Activated T-helper 1 cell treated with Interleukin-2 at 50 U/mL for 16 hours (primary cell): ENCODE results near the gene GYG2.

Source experiments
- DNase-seq: peaks from one replicate; pipeline ENCODE4 v3.0.0-alpha.2; 2020; ENCODE audit warnings: low read depth

GYG2 gene

DNA sequence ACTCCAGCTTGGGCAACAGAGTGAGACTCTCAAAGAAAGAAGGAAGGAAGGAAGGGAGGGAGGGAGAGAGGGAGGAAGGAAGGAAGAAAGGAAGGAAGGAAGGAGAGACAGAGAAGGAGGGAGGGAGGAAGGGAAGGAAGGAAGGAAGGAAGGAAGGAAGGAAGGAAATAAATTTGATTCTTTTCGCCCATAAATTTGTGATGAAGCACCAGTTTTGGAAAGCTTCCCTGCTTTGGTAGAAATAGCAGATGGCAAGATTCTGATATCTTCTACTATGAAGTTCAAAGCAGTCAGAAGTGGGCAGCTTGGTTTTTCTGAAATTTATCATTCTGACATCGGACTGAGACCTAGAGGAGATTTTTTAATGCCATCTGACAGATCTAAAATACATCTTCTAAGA, 11.7 kb upstream of the GYG2 start:
- no peak for DNase-seq

DNA sequence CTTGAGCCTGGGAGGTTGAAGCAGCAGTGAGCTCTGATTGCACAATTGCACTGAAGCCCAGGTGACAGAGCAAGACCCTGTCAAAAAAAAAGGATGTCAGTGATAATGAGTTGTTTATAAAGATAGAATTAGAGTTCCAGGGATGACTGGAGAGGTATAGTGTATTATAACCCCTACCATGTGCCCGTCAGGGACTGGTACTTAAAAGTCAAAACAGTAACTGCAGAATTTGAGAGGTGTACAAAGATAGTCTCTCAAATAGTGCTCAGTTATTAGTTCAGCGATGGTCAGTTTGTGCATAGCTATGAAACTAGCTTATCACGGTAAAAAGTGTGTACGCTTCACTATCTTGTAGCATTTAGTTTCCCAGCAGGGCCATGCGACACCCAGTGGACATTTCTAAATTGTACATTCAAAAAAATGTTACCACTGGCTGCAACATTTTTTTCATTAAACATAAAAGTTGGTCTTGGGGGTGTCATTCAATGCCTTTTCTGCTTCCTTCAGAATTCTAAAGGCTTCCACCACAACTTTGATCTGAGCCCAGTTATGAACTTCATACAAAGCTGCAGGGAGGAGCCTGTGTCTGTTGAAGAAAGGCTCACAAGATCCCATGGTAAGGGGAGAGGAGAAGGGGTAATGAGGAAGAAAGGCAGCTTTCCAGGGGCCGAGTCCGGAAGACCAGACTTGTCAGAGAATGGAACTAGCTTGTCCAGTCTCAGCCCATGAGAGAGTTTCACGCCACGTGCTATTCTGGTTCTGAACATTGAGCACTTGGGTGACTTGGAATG, 9.2 kb upstream of the GYG2 start:
- no peak for DNase-seq

DNA sequence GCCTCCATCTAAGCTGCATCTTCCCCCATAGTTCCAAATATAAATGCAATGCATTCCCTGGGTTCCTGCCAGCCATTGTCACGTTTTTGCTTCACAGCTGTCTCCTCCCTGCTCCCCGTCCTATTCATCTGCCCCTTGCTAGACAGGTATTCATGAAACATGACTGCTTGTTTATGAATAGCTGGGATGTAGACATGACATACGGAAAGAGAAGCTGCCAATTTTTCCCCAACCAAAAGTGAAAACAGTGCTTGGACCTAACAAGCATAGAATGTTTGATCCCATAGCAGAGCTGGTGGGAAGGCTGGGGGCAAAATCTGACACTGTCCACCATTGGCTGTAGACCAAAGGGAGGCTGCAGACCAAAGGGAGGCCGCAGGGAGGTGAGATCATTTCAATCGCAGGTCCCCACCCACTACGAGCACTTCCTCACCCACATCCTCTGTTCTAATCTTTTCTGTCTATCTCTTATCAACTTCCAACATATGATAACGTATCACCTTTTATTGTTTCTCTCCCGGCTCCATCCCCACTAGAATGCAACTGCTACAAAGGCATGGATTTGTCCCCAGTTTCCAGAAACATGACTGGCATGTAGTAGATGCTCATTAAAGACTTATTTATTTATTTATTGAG, 8.5 kb upstream of the GYG2 start:
- DNase-seq = no peak

DNA sequence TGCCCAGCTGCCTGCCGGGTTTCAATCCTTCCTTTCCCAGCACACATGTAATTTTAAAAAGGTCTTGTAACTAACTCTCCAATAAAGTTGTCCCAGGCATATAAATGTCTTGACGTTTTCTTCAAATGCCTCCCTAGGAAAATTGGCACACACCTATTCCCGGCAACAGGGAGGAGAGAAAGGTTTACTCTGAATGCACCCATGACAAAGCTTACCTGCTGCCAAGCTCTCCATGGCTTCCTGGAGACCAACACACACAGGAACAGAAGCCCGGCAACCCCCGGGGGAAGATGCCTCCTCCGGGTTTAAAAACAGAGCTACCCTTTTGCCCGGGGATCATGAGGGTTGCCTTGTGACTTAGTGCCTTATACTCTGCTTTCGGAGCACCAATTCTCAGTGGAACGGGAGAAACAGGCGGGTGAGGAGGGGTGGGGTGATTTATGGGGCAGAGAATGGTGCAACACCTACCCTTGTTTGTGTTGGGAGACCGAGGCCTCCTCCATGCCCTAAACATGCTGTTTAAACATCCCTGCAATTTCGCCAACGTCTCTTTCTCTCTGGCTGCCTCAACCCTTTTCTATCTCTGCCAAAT, 4.8 kb upstream of the GYG2 start:
- no peak for DNase-seq

DNA sequence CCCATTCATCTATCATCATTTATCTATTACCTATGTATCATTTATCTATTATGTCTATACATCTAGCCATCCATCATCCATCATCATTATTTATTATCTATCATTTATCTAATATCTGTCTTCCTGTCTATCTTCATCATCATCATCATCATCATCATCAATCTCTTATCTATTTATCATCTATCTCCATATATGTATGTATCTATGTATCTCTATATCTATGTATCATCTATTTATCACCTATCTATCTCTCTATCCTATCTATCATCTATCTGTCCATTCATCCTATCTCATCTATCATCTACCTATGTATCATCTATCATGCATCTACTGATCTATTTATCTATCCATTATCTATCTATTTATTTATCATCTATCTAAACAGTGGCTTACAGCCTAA, 3.8 kb upstream of the GYG2 start:
- no peak for DNase-seq

DNA sequence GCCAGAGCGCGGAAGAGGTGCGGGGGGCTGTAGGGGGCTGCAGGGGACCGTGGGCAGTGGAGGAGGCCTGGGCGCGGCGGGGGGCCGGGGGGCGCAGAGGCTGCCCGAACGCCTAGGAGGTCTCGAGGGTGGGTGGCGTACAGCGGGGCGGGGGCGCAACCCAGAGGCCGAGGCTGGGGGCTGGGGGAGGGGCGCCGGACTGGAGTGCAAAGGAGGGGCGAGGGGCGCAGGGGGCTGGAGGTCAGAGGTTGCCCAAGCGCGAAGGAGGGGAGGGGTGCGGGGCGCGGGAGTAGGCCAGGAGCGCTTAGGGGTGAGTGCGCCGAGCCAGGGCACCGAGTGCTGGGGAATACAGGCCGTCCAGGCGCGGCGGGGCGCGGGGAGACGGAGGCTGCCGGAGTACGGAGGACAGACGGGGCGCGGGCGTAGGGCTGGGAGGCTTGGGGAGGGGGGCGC, 255 bp downstream of the GYG2 start:
- no peak for DNase-seq

DNA sequence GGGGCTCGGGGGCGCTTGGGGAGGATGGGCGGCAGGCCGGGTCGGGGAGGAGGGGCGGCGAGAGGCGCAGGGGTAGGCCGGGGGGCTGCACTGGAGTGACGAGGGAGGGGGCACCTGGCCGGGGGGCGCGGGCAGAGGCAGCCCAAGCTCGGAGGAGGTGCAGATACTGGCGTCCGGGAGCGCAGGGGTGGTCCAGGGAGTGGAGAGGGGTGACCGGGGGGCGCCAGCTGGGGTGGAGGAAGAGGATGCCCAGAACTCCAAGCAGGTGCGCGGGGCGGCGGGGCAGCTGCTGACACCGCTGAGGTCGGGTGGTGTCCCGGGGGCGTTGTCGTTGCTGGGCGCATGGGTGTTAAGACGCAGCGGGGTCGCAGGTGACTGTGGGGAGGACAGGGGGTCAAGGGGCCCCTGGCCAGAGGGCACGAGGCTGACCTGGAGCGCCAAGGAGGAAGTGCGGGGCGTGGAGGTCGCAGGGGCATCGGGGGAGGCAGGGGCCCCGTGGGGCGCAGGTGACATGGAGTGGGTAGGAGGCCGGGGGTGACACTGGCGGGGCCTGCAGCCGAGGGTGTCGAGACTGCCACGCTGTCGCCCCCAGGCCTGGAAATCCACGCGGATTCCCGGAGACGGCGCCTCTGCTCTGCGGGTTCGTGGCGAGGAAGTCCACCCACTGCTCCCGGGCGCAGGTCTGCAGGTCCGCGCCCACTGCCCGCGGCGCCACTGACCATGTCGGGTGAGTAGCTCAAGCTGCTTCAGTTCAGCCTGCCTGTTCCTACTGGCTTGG, 928 bp downstream of the GYG2 start:
- DNase-seq = no peak

DNA sequence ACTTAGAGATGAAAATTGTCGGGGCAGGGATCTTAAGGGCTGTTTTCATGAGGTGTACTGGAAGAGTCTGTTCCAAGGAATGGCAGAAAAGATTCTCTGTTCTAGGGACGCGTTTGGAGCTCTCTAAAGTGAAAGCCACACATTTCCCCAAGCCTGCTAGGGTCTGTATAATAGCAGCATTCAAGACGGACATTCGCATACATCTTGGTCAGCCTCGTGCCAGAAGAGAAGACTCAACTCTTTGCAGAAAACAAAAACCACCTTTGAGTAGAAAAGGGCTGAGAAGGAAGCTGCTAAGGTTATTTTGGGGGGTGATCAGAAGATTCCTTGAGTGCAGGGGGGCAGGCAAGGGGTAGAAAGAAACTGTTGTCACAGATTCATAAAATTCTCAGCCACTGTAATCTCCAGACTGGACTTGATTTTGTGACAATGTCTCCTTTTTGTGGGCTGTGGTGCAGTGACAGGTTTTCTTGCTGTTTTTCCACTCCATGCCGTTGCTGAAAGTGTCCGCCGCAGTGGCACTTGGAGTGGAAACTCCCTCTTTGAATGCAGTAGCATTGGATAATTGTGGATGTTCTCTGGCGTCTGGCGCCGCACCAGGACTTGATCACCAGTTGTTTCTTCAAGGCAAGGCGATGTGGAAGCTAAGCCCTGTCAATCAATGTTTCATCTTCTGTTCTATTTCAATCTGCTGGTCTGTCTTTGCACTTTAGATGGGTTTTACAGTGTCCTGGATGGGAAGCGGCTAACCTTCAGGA, 2.9 kb downstream of the GYG2 start:
- no peak for DNase-seq

DNA sequence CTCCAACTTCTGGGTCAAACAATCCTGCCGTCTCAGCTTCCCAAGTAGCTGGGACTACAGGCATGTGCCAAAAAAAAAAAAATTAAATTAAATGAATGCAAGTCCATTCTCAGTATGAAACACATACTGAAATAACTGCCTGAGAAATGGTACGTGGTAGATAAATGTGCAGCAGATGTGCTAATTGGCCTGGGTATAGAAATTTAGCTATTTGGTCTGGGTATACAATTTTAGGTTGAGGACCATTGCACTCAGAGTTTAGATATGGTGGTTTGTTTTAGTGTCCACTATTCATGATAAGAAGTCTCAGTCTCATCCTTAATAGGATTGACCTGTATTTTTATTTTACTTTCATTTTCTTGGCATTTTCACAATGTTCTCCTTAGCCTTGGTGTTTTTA, 9.2 kb downstream of the GYG2 start:
- DNase-seq = no peak

DNA sequence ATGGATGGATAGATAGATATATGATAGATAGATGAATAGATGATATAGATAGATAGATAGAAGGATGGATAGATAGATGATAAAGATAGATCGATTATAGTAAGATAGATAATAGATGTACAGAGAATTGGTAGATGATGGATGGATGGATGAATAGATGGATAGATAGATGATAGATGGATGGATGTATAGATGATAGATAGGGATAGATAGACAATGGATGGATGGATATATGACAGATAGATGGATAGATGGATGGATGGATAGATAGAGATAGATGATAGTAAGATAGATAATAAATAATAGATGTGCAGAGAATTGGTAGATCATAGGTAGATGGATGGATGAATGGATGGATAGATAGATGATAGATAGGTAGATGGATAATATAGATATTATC, 12.2 kb downstream of the GYG2 start:
- DNase-seq = no peak

DNA sequence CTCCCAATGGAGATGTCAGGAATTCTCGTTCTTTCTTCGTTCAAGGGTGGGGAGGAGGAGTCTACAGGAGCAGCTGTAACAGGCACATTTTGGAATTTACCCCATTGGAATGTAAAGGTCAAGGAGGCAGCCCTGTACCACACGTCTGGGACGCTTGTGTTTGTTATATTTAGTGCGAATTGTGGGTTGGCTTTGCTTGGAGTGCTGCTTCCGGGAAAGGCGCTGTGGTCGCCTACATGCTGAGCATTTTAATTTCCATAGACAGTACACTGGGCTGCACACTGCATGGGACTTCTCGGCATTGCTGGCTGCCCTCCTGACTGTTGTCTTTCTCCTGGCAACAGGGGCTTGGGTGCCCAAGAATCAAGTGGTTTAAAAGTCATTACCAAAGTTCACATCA, 12.8 kb downstream of the GYG2 start:
- DNase-seq = no peak

DNA sequence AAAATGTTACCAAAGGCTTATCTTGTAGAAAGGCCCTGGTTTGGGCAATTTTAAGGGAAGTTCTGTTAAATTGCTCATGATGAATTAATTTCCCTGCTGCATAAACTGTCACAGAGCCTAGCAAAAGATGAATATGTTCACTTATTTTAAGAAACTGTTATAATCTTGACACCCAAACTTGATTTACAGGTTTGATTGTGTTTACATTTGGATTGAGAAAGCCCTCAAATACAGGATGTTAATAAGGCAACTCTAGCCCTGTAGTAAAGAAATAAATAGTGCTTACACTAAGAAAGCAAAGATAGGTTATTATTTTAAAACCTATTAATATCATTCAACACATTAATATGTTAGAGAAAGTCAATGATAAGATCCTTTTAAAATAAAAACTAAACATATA, 18.3 kb downstream of the GYG2 start:
- no peak for DNase-seq

DNA sequence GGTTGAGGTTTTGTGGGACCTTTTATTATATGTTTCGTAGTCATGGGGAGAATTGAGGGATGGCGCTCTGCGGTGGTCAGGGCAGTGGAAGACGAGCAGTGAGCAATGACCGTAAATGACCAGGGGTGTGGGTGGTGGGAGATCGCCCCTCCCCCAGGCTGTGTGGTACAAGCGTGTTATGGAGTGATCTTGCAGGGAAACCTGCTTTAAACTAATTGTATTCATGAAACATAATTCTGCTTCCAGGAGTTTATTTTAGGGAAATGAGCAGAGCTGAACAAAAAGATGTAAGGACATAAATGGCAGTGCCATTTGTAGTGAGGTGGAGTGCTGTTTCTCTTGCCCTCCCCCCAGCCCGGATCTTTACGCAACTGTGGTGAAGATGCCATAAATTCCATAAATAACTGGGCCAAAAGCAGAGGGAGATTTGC, 20.2 kb downstream of the GYG2 start:
- no peak for DNase-seq

DNA sequence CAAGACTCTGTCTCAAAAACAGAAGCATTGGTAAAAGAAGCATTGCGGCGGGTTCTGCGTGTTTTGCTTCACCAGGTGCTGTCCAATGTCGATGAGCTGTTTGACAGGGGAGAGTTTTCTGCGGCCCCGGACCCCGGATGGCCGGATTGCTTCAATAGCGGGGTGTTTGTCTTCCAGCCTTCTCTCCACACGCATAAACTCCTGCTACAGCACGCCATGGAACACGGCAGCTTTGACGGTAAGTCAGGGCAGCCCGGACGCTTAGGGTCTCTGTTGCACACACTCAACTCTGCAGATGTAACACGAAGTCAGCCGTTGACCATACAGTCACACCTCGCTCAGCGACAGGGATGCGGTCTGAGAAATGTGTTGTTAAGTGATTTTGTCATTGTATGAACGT, 26.2 kb downstream of the GYG2 start:
- DNase-seq = no peak

DNA sequence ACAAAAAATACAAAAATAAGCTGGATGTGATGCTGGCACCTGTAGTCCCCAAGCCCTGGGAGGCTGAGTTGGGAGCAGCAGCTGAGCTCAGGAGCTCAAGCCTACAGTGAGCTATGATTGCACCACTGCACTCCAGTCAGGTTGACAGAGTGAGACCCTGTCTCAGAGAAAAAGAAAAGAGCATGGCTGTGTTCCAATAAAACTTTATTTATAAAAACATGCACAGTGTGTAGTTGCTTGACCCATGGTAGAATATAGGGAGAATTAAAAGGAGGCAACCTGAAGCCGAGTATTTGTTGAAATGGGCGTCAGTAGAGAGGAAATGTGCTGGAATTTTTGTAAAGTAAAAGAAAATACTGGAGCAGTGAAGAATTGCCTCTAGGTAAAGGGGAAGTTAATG, 27.0 kb downstream of the GYG2 start:
- DNase-seq = no peak

DNA sequence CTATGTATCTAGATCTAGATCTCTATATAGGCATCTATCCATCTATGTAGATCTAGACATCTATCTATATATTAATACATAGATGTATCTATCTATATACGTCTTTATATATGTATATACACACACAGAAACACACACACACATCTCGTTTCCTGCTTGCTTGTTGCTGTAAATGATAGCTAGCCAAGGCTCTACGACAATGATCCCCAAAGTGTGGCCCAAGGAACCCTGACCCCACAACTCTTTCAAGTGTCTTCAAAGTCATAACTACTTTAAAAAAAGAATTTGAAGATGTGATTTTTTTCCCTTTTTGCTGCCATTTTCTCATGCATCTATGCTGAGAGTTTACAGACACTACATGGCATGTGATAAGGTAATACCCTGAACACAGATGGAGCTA, 28.8 kb downstream of the GYG2 start:
- DNase-seq = no peak

DNA sequence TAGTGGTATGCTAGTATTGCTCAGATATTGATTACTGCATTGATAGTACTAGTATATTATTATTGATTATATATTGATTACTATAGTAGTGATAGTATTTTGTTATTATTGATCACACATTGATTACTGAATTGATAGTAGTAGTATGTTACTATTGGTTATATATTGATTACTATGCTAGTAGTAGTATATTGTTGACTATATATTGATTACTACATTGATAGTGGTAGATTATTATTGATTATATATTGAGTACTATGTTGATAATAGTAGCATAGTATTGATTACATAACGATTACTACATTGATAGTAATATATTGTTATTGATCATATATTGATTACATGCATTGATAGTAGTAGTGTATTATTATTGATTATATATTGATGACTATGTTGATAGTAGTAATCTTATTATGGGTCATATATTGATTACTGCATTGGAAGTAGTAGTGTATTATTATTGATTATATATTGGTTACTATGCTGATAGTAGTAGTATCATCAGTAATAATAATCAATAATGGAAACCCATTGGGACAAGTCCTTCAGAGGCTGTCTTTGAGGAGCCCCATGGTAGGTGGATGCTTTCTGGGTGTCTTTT, 30.6 kb downstream of the GYG2 start:
- DNase-seq = no peak

DNA sequence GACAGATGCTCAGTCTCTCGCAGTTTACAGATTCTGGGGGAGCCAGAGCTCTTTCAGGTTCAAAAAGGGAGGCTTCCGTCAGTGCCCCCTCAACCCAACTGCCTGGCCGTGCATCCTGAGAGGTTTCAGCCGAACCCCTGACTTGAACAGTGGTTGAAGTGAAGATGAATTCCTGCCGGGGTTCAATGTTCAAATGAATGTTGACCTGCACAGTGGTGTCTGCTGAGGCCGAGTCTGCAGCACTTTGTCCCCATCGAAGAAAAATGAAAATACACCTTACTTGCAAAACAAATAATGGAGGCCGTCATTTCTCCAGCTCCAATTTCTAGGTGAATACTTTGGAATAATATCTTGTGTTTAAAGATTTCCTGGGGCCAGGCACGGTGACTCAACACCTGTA, 33.7 kb downstream of the GYG2 start:
- no peak for DNase-seq

DNA sequence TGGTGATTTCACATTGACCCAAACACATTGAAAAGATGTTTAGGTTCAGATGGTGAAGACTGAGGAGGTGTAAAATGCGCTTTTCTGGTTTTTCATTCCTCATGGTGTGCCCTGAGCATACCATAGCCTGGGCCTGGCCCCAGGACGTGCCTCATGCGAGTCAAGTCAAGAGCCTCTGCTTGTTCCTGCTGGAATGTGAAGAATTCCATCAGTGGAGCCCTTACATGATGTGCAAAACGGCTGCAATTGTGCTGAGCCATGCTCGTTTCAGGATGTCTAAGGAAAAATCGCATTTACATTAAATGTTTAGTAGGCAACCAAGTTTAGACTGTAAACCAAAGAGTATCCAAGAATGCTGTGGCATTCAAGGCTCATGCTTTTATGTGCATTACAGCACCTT, 34.9 kb downstream of the GYG2 start:
- DNase-seq = no peak

DNA sequence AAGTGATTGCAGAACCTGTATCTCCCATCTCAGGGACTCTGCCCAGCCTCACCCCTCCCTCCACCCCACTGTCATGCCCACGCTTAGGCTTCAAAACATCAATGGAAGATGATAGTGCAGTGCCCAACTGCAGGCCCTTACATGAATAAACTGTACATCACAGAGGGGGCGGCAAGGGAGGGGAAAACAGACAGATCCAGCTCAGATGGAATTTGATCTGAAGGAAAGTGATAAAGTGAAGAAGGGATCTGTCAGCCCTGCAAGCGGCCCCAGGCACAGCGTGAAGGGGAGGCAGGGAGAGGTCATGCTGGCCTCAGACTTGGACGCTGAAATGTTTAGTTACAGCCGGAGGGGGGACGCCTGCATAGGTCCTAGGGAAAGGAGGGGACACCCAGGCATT, 38.5 kb downstream of the GYG2 start:
- no peak for DNase-seq

DNA sequence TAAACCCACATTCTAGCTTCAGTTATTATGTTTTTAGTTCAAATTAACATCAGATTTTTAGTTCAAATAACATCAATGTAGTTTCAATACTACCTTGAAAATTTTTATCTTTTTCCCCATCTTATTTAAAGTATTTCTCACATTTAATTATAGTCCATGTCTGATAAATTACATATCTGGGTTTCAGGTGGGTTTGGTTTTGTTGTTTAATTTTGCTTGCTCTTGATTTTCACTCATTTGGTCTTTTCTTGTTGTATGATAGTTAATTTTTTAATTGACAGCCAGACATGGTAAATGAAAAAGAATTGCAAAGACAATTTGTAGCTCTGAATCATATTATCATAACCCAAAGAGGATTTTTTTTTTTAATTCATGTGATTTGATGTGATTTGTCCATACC, 41.9 kb downstream of the GYG2 start:
- DNase-seq = no peak

DNA sequence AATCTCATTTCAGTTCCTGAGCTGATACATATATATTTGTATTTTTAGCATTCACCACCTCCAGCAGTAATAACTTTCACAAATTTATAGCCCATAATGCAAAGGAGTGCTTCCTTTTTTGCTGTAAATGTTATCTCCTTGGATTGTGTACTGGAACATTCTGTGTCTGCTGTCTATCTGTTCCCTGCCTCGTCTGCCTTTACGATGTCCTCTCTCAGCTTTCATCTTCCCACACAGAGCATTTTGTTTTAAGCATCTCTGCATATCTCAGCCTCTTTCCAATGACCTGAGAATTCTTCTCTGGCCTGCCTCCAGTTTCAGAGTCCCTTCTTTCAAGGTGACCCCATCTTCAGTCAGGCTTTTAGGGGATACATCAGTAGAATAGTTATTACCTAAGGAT, 43.1 kb downstream of the GYG2 start:
- no peak for DNase-seq
